Left lung (tissue), 10 donors: ENCODE measurements around the gene JADE1. TPM values are rescaled to one million over a fixed set of nuclear protein-coding genes. Genes with fewer than 3 reads are reported as not detected.
A peak's percentile ranks its signal among the peaks of the same experiment; 100 is the strongest.

Experiments
- ATAC-seq: fragments of 200-7000 bp; cut with Tn5 transposase; one replicate; pipeline ENCODE4 v1.9.1; 2020; ENCODE audit warnings: moderate library complexity
- DNase-seq, 4 donors: peaks; one replicate each; pipeline ENCODE4 v3.0.0-alpha.2; 2013 to 2020
- H3K27ac ChIP-seq, 2 donors: fragments of 200-600 bp; sonication (generic) in 1 of 2; one replicate each; pipeline versions ENCODE4 v1.5.0 to v1.8.0; 2020 to 2021
- H3K27me3 ChIP-seq, 2 donors: fragments of 200-600 bp; sonication (generic) in 1 of 2; one replicate each; pipeline versions ENCODE4 v1.5.0 to v1.8.0; 2020 to 2021
- H3K36me3 ChIP-seq, 2 donors: fragments of 200-600 bp; sonication (generic) in 1 of 2; one replicate each; pipeline versions ENCODE4 v1.5.0 to v1.8.0; 2020 to 2021
- H3K4me1 ChIP-seq, 2 donors: fragments of 200-600 bp; one replicate each; pipeline ENCODE4 v1.8.0; 2021
- H3K4me3 ChIP-seq, 2 donors: fragments of 200-600 bp; sonication (generic) in 1 of 2; one replicate each; pipeline versions ENCODE4 v1.5.0 to v1.8.0; 2020 to 2021; ENCODE audit warnings: mild to moderate bottlenecking in 1 of 2
- H3K9me3 ChIP-seq, 2 donors: fragments of 200-600 bp; sonication (generic) in 1 of 2; one replicate each; pipeline versions ENCODE4 v1.5.0 to v1.8.0; 2020 to 2021
- intact Hi-C, 2 donors: fragments of 100-400 bp; cut with DNase I; formaldehyde crosslinking; loops; one replicate each; pipeline versions ENCODE4 v1.11.2 to v1.14.2; 2022
- polyA plus RNA-seq, 6 donors: library from polyadenylated mRNA; unstranded; fragments of 120-200 nt; gene quantifications; one replicate each; pipeline ENCODE4 v1.2.1, GENCODE V29; 2013; ENCODE audit not compliant: insufficient read length in 6 of 6
- total RNA-seq, 2 donors: library from RNA; stranded (reverse); fragmentation: NEBNext Ultra II Directional; extraction: Animal tissue kit (Norgen Biotek cat#: 25700); gene quantifications; one replicate each; pipeline ENCODE4 v1.2.1, GENCODE V29; 2021
- TF ChIP-seq, protein P1 (sequence below), 2 donors: fragments of 200-600 bp; sonication (generic) in 1 of 2; IDR thresholded peaks; one replicate each; pipeline versions ENCODE4 v1.5.0 to v1.8.0; 2021; ENCODE audit warnings: antibody characterized with exemption in 2 of 2
- donor health status: DM: no; HTN: yes; CAD: no.
- donor health status: DM: no; HTN: no; CAD: no.

Gene JADE1
- total and polyA plus RNA-seq, 8 donors: 18.9 to 29.5 (median 23.2) TPM

GRCh38 chr4:128770807-128771206, 38.7 kb upstream of the JADE1 start:
- ATAC-seq: no peak
- TF ChIP-seq, protein P1, sequence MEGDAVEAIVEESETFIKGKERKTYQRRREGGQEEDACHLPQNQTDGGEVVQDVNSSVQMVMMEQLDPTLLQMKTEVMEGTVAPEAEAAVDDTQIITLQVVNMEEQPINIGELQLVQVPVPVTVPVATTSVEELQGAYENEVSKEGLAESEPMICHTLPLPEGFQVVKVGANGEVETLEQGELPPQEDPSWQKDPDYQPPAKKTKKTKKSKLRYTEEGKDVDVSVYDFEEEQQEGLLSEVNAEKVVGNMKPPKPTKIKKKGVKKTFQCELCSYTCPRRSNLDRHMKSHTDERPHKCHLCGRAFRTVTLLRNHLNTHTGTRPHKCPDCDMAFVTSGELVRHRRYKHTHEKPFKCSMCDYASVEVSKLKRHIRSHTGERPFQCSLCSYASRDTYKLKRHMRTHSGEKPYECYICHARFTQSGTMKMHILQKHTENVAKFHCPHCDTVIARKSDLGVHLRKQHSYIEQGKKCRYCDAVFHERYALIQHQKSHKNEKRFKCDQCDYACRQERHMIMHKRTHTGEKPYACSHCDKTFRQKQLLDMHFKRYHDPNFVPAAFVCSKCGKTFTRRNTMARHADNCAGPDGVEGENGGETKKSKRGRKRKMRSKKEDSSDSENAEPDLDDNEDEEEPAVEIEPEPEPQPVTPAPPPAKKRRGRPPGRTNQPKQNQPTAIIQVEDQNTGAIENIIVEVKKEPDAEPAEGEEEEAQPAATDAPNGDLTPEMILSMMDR (IDR thresholded peaks at IDR 0.05): no peak
- H3K36me3 ChIP-seq: no peaks in the 10 kb centered on the region
- no peaks in the 10 kb centered on the region for H3K4me1 ChIP-seq
- intact Hi-C loops: no loop called here
- H3K27me3 ChIP-seq: no peaks in the 10 kb centered on the region
- H3K27ac ChIP-seq: no peak overlapping the region
- no peaks in the 10 kb centered on the region for H3K9me3 ChIP-seq
- DNase-seq: no peak
- no peak overlapping the region for H3K4me3 ChIP-seq

GRCh38 chr4:128775477-128775876, 34.0 kb upstream of the JADE1 start:
- no peak overlapping the region for H3K27ac ChIP-seq
- no peaks in the 10 kb centered on the region for H3K27me3 ChIP-seq
- no peaks in the 10 kb centered on the region for H3K9me3 ChIP-seq
- H3K36me3 ChIP-seq: no peaks in the 10 kb centered on the region
- no peaks in the 10 kb centered on the region for H3K4me1 ChIP-seq
- ATAC-seq (peak; percentile 82), DNase-seq (no peak)
- intact Hi-C loops: no loop called here
- H3K4me3 ChIP-seq: no peak overlapping the region
- TF ChIP-seq, protein P1 (IDR thresholded peaks at IDR 0.05): no peak

- Histone ChIP-seq H3K27me3 (no peaks in the 10 kb centered on the region), H3K36me3 (no peaks in the 10 kb centered on the region), H3K4me3 (no peak overlapping the region), H3K9me3 (no peaks in the 10 kb centered on the region), H3K4me1 (no peaks in the 10 kb centered on the region), H3K27ac (peak overlapping the region in 1 of 2 donors; percentile 28)
- no peak for DNase-seq
- TF ChIP-seq, protein P1 (IDR thresholded peaks at IDR 0.05): no peak
- intact Hi-C loops: no loop called here
- ATAC-seq: peak; percentile 18
Measured at GRCh38 chr4:128775916-128776315, 33.6 kb upstream of the JADE1 start.

DNA sequence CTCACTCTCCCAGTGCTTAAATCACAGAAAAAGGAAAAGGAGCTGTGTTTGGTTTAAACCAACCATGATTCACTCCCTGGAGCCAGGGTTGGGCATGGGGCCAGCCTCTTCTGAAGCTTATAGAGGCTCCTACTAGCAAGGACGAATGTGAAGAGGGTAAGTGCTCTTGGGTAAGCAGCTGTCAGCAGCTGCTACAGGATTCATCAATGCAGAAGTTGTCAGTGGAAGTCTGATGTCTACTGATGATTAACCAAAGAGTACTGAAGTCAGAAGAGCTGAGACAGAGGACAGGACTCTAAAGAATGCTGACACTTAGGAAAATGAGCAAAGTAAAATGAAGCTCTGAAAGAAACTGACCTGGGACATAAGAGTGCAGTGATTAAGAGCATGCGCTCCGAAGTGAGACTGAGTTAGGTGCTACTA, 32.7 kb upstream of the JADE1 start:
- peak; percentile 31 to 85 (median 77) for DNase-seq
- Histone ChIP-seq H3K36me3 (no peaks in the 10 kb centered on the region), H3K27ac (peak overlapping the region; percentile 1 to 28), H3K9me3 (no peaks in the 10 kb centered on the region), H3K4me3 (no peak overlapping the region), H3K27me3 (no peaks in the 10 kb centered on the region), H3K4me1 (no peaks in the 10 kb centered on the region)
- peak; percentile 89 for ATAC-seq
- intact Hi-C loops: no loop called here
- TF ChIP-seq, protein P1 (IDR thresholded peaks at IDR 0.05): no peak

DNA sequence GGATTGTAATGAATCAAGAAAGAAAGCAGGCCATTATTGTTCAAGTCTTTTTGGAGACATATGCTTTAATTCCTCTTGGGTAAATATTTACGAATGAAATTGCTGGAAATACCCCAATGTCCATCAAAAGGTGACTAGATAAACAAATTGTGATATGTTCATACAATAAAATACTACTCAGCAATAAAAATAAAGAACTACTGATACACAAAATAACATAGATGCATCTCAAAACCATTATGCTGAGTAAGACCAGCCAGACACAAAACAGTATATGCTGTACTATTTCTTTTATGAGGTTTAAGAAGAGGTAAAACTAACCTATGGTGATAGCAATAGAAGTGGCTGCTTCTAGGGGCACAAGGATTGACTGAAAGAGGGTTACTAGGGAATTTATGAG, 28.8 kb upstream of the JADE1 start:
- no peak for ATAC-seq
- intact Hi-C loops: no loop called here
- Histone ChIP-seq H3K4me3 (no peak overlapping the region), H3K4me1 (no peaks in the 10 kb centered on the region), H3K36me3 (no peaks in the 10 kb centered on the region), H3K27ac (no peak overlapping the region), H3K27me3 (no peaks in the 10 kb centered on the region), H3K9me3 (no peaks in the 10 kb centered on the region)
- TF ChIP-seq, protein P1 (IDR thresholded peaks at IDR 0.05): no peak
- no peak for DNase-seq
